Psoas muscle (tissue), 8 donors: ENCODE data around the gene ARAP1. TPM values are rescaled to one million over a fixed set of nuclear protein-coding genes. Genes with fewer than 3 reads are reported as not detected.
A peak's percentile ranks its signal among the peaks of the same experiment; 100 is the strongest.

Experiments
- ATAC-seq, 4 donors: fragments of 200-7000 bp; cut with Tn5 transposase; one replicate each; pipeline ENCODE4 v1.9.1; 2020; ENCODE audit warnings: moderate library complexity in 3 of 4, mild to moderate bottlenecking in 2 of 4
- DNase-seq, 2 donors: peaks; one replicate each; pipeline ENCODE4 v3.0.0-alpha.2; 2020
- H3K27ac ChIP-seq: fragments of 200-600 bp; one replicate; pipeline ENCODE4 v1.8.0; 2022
- H3K27me3 ChIP-seq, 3 donors: fragments of 200-600 bp in 1 of 3; one replicate each; pipeline versions ENCODE4 v1.6.1 to v1.8.0; 2013 to 2022; ENCODE audit warnings: low read length in 2 of 3, mild to moderate bottlenecking in 2 of 3, moderate library complexity in 1 of 3; ENCODE audit not compliant: insufficient read depth in 3 of 3
- H3K36me3 ChIP-seq, 2 donors: fragments of 200-600 bp in 1 of 2; one replicate each; pipeline versions ENCODE4 v1.6.1 to v1.8.0; 2013 to 2022; ENCODE audit warnings: low read depth in 1 of 2, mild to moderate bottlenecking in 1 of 2, moderate library complexity in 1 of 2; ENCODE audit not compliant: insufficient read depth in 1 of 2
- H3K4me1 ChIP-seq: fragments of 200-600 bp; one replicate; pipeline ENCODE4 v1.8.0; 2022
- H3K4me3 ChIP-seq: fragments of 200-600 bp; one replicate; pipeline ENCODE4 v1.8.0; 2022; ENCODE audit warnings: mild to moderate bottlenecking
- H3K9me3 ChIP-seq: fragments of 200-600 bp; one replicate; pipeline ENCODE4 v1.8.0; 2022
- CTCF ChIP-seq: fragments of 200-600 bp; IDR thresholded peaks from one replicate; pipeline ENCODE4 v1.8.0; 2022; ENCODE audit warnings: antibody characterized with exemption
- WGBS, 3 donors: extraction: QIAGEN DNeasy Blood & Tissue Kit; methylation state at CpG; one replicate each; pipeline versions ENCODE4 v1.1.6 to v1.1.7; 2013; 5-methylcytosine and 5-hydroxymethylcytosine counted together
- intact Hi-C, 2 donors: fragments of 100-400 bp; cut with DNase I; formaldehyde crosslinking; loops; one replicate each; pipeline versions ENCODE4 v1.11.0 to v1.14.2; 2022
- polyA plus RNA-seq, 3 donors: library from polyadenylated mRNA; stranded (reverse); fragments of 200-250 nt; gene quantifications; one replicate each; pipeline ENCODE4 v1.2.3, GENCODE V29; 2013
- total RNA-seq, 4 donors: library from RNA; stranded (reverse); fragmentation: NEBNext Ultra II Directional in 2 of 4; extraction: Animal tissue kit (Norgen Biotek cat#: 25700) in 2 of 4; gene quantifications; one replicate each; pipeline versions ENCODE4 v1.2.1 to v1.2.4, GENCODE V29; 2021 to 2023
- donor health status: healthy with polysubstance abuse.
- donor health status: DM: no; HTN: no; CAD: no; lungs with moderate emphysema.
- donor health status: Bipolar disorder and iron deficiency.
- donor health status: healthy.
- donor health status: DM: yes; HTN: yes; CAD: no.
- donor health status: DM: no; HTN: no; CAD: no.
- donor health status: DM: no; HTN: no; CAD: no.
- donor health status: DM: yes; HTN: yes; CAD: no.

ARAP1 gene
- total and polyA plus RNA-seq, 7 donors: 16.0 to 27.5 (median 18.6) TPM

GRCh38 chr11:72782081-72782920, 30.1 kb upstream of the ARAP1 start:
- intact Hi-C loops: no loop called here
- H3K27ac ChIP-seq: no peak overlapping the region
- peak overlapping the region; percentile 75 for H3K4me3 ChIP-seq
- H3K27me3 ChIP-seq: no peaks in the 10 kb centered on the region
- ATAC-seq (peak in 3 of 4 donors; percentile 1 to 5 (median 3)), DNase-seq (peak in 1 of 2 donors; percentile 43)
- TF ChIP-seq CTCF: no peak
- peaks cover 24% of the 10 kb centered on the region for H3K4me1 ChIP-seq
- H3K36me3 ChIP-seq: no peaks in the 10 kb centered on the region
- WGBS, 3 donors: 44 to 54% (median 46%) methylated on average over 14 of the region's 14 CpGs
- H3K9me3 ChIP-seq: no peaks in the 10 kb centered on the region

- DNase-seq: peak; percentile 51 to 67
- ATAC-seq: peak; percentile 25 to 64 (median 43)
- intact Hi-C loops: no loop called here
- no peaks in the 10 kb centered on the region for H3K36me3 ChIP-seq
- H3K27ac ChIP-seq: no peak overlapping the region
- 2 to 4% (median 2%) methylated on average over 34 to 85 of the region's 89 CpGs for WGBS, 3 donors
- H3K4me1 ChIP-seq: peaks cover 29% of the 10 kb centered on the region
- TF ChIP-seq CTCF: no peak
- H3K4me3 ChIP-seq: peak overlapping the region; percentile 75
- no peaks in the 10 kb centered on the region for H3K27me3 ChIP-seq
- H3K9me3 ChIP-seq: no peaks in the 10 kb centered on the region
These were observed 29.3 kb upstream of the ARAP1 start for GRCh38 chr11:72781313-72782080.

DNA sequence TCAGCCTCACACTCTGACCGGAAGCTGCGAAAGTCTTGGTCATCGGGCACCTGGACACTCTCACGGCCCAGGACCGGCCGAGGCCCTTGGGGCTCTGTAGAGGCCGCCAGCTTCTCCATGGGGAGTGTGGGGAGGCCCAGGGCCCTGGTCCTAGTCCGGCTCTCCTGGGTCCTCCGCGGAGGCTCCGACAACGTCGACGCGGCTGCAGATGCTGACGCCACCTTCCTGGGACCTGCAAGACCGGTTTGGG, 28.8 kb upstream of the ARAP1 start:
- peak overlapping the region; percentile 75 for H3K4me3 ChIP-seq
- TF ChIP-seq CTCF: no peak
- no peaks in the 10 kb centered on the region for H3K9me3 ChIP-seq
- H3K4me1 ChIP-seq: peaks cover 29% of the 10 kb centered on the region
- H3K27ac ChIP-seq: no peak overlapping the region
- ATAC-seq (peak; percentile 9 to 34 (median 16)), DNase-seq (no peak)
- no peaks in the 10 kb centered on the region for H3K27me3 ChIP-seq
- WGBS, 3 donors: 22 to 40% (median 26%) methylated on average over 13 to 17 of the region's 17 CpGs
- intact Hi-C loops: no loop called here
- H3K36me3 ChIP-seq: no peaks in the 10 kb centered on the region

GRCh38 chr11:72780296-72781062, 28.3 kb upstream of the ARAP1 start:
- DNase-seq: no peak
- Histone ChIP-seq H3K27ac (no peak overlapping the region), H3K4me1 (peaks cover 29% of the 10 kb centered on the region), H3K36me3 (no peaks in the 10 kb centered on the region), H3K9me3 (no peaks in the 10 kb centered on the region), H3K27me3 (no peaks in the 10 kb centered on the region), H3K4me3 (peak overlapping the region; percentile 75)
- WGBS, 3 donors: 86 to 91% (median 87%) methylated on average over 10 of the region's 10 CpGs
- TF ChIP-seq CTCF: no peak
- intact Hi-C loops: no loop called here
- peak in 3 of 4 donors; percentile 1 to 14 (median 2) for ATAC-seq
